K562 (cell line): ENCODE results near the gene CELA1. TPM values are rescaled to one million over a fixed set of nuclear protein-coding genes. Genes with fewer than 3 reads are reported as not detected.

ENCODE experiments used
- AFF1 ChIP-seq, 2 experiments: fragments of 450-650 bp; IDR thresholded peaks; 2 replicates each; pipeline ENCODE4 v1.6.1; 2018; ENCODE audit warnings: mild to moderate bottlenecking in 2 of 2, low read depth in 1 of 2; ENCODE audit not compliant: partially characterized antibody in 2 of 2
- ATF3 ChIP-seq, 2 experiments: fragments of 450-650 bp in 1 of 2; sonication (generic) in 1 of 2; formaldehyde crosslinking in 1 of 2; IDR thresholded peaks in 1 of 2; conservative IDR thresholded peaks in 1 of 2; 2 replicates each; pipeline versions ENCODE4 v1.6.1 to v1.8.1; 2016 to 2023; ENCODE audit warnings: mild to moderate bottlenecking in 2 of 2, moderate library complexity in 2 of 2, inconsistent platforms in 1 of 2, missing genetic modification reagents in 1 of 2
- BHLHE40 ChIP-seq: IDR thresholded peaks from 2 replicates; pipeline ENCODE4 v1.6.1; 2011; ENCODE audit warnings: low read length, improper control_type of control experiment
- BRD4 ChIP-seq: fragments of 200-600 bp; sonication (generic); IDR thresholded peaks from 2 replicates; pipeline ENCODE4 v1.6.1; 2017; ENCODE audit warnings: inconsistent platforms
- CC2D1A ChIP-seq: fragments of 450-650 bp; IDR thresholded peaks from 2 replicates; pipeline ENCODE4 v1.6.1; 2017; ENCODE audit warnings: mild to moderate bottlenecking
- CTBP1 ChIP-seq: fragments of 450-650 bp; IDR thresholded peaks from 2 replicates; pipeline ENCODE4 v1.6.1; 2016; ENCODE audit warnings: borderline replicate concordance
- DEAF1 ChIP-seq: fragments of 450-650 bp; formaldehyde crosslinking; IDR thresholded peaks from 2 replicates; pipeline ENCODE4 v1.4.0; 2020; ENCODE audit warnings: mild to moderate bottlenecking, moderate library complexity
- FOXA3 ChIP-seq, 2 experiments: fragments of 450-650 bp in 1 of 2; sonication (generic) in 1 of 2; formaldehyde crosslinking; IDR thresholded peaks in 1 of 2; conservative IDR thresholded peaks in 1 of 2; 2 replicates each; pipeline versions ENCODE4 v1.4.0 to v1.8.0; 2020 to 2022; ENCODE audit warnings: mild to moderate bottlenecking in 2 of 2, missing genetic modification reagents in 1 of 2
- HINFP ChIP-seq: fragments of 450-650 bp; conservative IDR thresholded peaks from 2 replicates; pipeline ENCODE4 v1.6.1; 2016; ENCODE audit warnings: missing genetic modification characterization, low read depth, mild to moderate bottlenecking, control low read depth, missing compliant biosample characterization
- IRF2 ChIP-seq: sonication (generic); formaldehyde crosslinking; IDR thresholded peaks from 2 replicates; pipeline ENCODE4 v1.8.1; 2022; ENCODE audit warnings: mild to moderate bottlenecking, missing genetic modification reagents
- MYC ChIP-seq, 2 experiments: fragments of 250-450 bp in 1 of 2; sonication (Bioruptor Pico) in 1 of 2; IDR thresholded peaks; 2 replicates each; pipeline versions ENCODE4 v1.5.1 to v1.6.1; 2012 to 2021; ENCODE audit warnings: low read depth in 2 of 2, borderline replicate concordance in 1 of 2, improper control_type of control experiment in 1 of 2, low read length in 1 of 2, mild to moderate bottlenecking in 1 of 2, moderate library complexity in 1 of 2
- POLR2A ChIP-seq: fragments of 450-650 bp; conservative IDR thresholded peaks from 2 replicates; pipeline ENCODE4 v1.6.1; 2016
- TARDBP ChIP-seq: fragments of 450-650 bp; IDR thresholded peaks from 2 replicates; pipeline ENCODE4 v1.6.1; 2016
- TOE1 ChIP-seq, 2 experiments: fragments of 450-650 bp in 1 of 2; sonication (generic) in 1 of 2; formaldehyde crosslinking in 1 of 2; IDR thresholded peaks; 2 replicates each; pipeline versions ENCODE4 v1.7.1 to v1.8.0; 2016 to 2022; ENCODE audit warnings: borderline replicate concordance in 2 of 2, mild to moderate bottlenecking in 2 of 2, antibody characterized with exemption in 1 of 2, inconsistent platforms in 1 of 2, low read depth in 1 of 2, missing genetic modification reagents in 1 of 2, moderate library complexity in 1 of 2
- ZNF311 ChIP-seq: fragments of 250-450 bp; sonication (Bioruptor Pico); IDR thresholded peaks from 2 replicates; pipeline ENCODE4 v1.4.0; 2020; ENCODE audit warnings: mild to moderate bottlenecking, moderate library complexity
- polyA plus RNA-seq, 8 experiments: library from polyadenylated mRNA; depleted of rRNA in 4 of 8; stranded (reverse) in 5 of 8; unstranded in 3 of 8; fragments of >200 nt; fragmentation: Nextera tagmentation in 2 of 8; fragmentation: Illumina TruSeq in 1 of 8; extraction: Ambion mirVana in 2 of 8; extraction: Trizol in 1 of 8; gene quantifications; 2 replicates each; pipeline versions ENCODE4 v1.2.1 to v1.2.3, GENCODE V29; 2011 to 2014; ENCODE audit warnings: inconsistent platforms in 1 of 8, missing spikeins in 1 of 8
- total RNA-seq, 7 experiments: library from RNA; depleted of rRNA in 6 of 7; stranded (reverse); fragments of >200 nt in 6 of 7; fragmentation: Illumina TruSeq in 2 of 7; extraction: Trizol in 2 of 7; gene quantifications; 2 replicates each; pipeline versions ENCODE4 v1.2.1 to v1.2.3, GENCODE V29; 2011 to 2021; ENCODE audit warnings: low replicate concordance in 1 of 7

Gene CELA1
- total and polyA plus RNA-seq, 9 of the 15 experiments (the other 6 are each of a cell fraction or from before 2014, with no cell fraction given): 0.06 to 0.27 (median 0.22) TPM; not detected in 6

GRCh38 chr12:51341251-51342007 lies 5.0 kb downstream of the CELA1 start (continued):
- TF ChIP-seq ZNF311 (CRISPR knock-in tag): no peak
- no peak for TF ChIP-seq BRD4
- TF ChIP-seq TOE1 (IDR thresholded peaks at IDR 0.05; ENCODE audit: borderline replicate concordance): peak; percentile 17; the same call in 1 of the 2 replicates
- TF ChIP-seq TOE1 (CRISPR knock-in tag; IDR thresholded peaks at IDR 0.05; ENCODE audit: borderline replicate concordance, low read depth): no peak
- TF ChIP-seq ATF3 (IDR thresholded peaks at IDR 0.05): peak; percentile 53
- no peak for TF ChIP-seq ATF3 (CRISPR knock-in tag; conservative IDR thresholded peaks at IDR 0.05)
- TF ChIP-seq FOXA3 (CRISPR knock-in tag; conservative IDR thresholded peaks at IDR 0.05 in 1 of 2, IDR thresholded peaks at IDR 0.05 in 1 of 2): 0 out of 4 replicates have a peak, but pooled peaks of 1 of the 2 experiments have one; percentile 25
- TF ChIP-seq CTBP1: peak; percentile 44; the same call in 1 of the 2 replicates
- no peak for TF ChIP-seq HINFP (tag)
- peak in 1 of 2 experiments; percentile 51 for TF ChIP-seq AFF1 (IDR thresholded peaks at IDR 0.05; ENCODE audit: low read depth in 1 of 2, partially characterized antibody in 2 of 2)
- TF ChIP-seq IRF2 (CRISPR knock-in tag): no peak
- peak; percentile 11; the same call in 1 of the 2 replicates for TF ChIP-seq BHLHE40
- TF ChIP-seq TARDBP: no peak
- TF ChIP-seq CC2D1A: peak; percentile 88
- 0 out of 2 replicates have a peak, but pooled peaks have one; percentile 6 for TF ChIP-seq MYC (IDR thresholded peaks at IDR 0.05; ENCODE audit: low read depth, low read length)
- no peak for TF ChIP-seq MYC (CRISPR knock-in tag; IDR thresholded peaks at IDR 0.05; ENCODE audit: borderline replicate concordance, low read depth)
- peak; percentile 97 for TF ChIP-seq DEAF1
- no peak for TF ChIP-seq POLR2A
